LNCAP (cell line): ENCODE data around the gene THEM5.

Experiments
- CTCF ChIP-seq: fragments of 450-650 bp; IDR thresholded peaks from 2 replicates; pipeline ENCODE4 v1.5.1; 2017; ENCODE audit warnings: mild to moderate bottlenecking

THEM5 gene

GRCh38 chr1:151811181-151811580, 42.3 kb downstream of the THEM5 start:
- no peak for TF ChIP-seq CTCF

- no peak for TF ChIP-seq CTCF
Measured at GRCh38 chr1:151809985-151810556, 43.4 kb downstream of the THEM5 start.

- no peak for TF ChIP-seq CTCF
Measured at GRCh38 chr1:151809290-151809984, 44.1 kb downstream of the THEM5 start.

GRCh38 chr1:151807766-151808165, 45.7 kb downstream of the THEM5 start:
- TF ChIP-seq CTCF, result no peak

- no peak for TF ChIP-seq CTCF
Measured at GRCh38 chr1:151807131-151807530, 46.4 kb downstream of the THEM5 start.

- TF ChIP-seq CTCF, result no peak
Measured at GRCh38 chr1:151806170-151806569, 47.3 kb downstream of the THEM5 start.

GRCh38 chr1:151805066-151805820, 48.3 kb downstream of the THEM5 start, which contains the start of gene LINGO4:
LINGO4 (minus strand) TSS chr1:151805419; CDS start chr1:151802704, 2,715 bp downstream.
- TF ChIP-seq CTCF, result no peak
